GM18861 (cell line): ENCODE measurements around the gene KCTD16.

Experiments used
- ATAC-seq: cut with Tn5 transposase; IDR thresholded peaks from one replicate; pipeline ENCODE4 v1.9.1; 2021; ENCODE audit not compliant: unreplicated experiment

The KCTD16 gene

DNA sequence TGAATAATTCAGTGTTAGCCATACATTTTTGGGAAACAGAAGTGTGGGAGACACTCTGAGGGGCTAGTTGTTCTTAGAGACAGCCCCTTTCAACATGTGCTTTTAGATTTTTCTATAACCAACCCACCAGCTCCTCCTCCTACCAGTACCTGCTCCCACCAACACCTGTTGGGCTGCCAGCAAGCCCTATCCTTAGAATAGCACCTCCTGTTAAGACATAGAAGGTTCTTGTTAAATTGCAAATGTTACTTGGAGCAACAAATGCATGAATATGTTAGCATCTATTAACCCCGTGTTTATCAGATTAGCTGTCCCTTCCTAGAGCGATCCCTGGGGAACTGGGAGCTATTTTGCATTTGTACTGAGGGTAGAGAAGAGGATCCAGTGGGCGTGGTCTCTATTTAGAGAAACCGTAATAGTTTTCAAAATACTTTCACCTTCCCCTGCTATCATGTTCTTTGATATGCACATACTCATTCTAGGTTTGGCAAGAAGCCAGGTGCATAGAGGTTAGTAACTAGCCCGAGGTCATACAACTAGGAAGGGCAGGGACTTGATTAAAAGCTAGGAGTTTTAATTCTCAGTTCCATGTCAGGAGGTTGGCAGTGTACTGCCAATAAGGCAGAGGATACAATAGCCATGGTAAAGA is 334.4 kb downstream of the KCTD16 start:
- ATAC-seq = no peak

DNA sequence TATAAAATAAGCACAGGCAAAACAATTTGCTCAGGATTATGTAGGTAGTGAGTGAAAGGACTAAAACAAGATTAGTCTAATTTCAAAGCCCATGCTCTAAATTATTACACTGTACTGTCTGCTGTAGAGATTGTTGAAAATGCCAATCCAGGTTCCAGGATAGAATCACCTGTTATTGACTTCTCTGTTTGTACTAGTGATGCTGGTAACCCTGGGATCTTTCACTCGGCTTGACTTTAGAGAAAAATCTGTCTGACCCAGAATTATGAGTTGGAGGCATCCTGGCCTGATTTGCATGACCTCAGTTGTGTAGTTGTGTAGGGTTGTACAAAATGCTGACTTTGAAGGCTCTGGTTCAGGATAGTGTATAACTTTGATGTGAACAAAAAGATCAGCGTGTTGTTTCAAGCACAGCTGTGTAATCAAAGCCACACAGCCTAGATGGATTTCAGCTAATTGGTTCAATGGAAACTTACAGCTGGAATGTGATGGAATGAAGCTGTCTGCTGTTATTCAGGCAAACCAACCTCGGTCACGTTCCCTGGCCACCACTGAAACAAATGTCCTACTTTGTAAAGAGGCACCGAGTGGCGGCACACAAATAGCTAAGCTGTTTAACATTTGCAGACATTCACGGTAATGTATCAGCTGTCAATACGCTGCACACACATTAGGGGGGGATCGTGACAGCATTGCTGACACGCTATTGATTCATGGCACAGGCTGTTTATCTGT is 340.3 kb downstream of the KCTD16 start:
- ATAC-seq = no peak

GRCh38 chr5:144511580-144512072 is 341.0 kb downstream of the KCTD16 start:
- ATAC-seq = no peak

- no peak for ATAC-seq
Observed at GRCh38 chr5:144522698-144523097, 352.0 kb downstream of the KCTD16 start.

DNA sequence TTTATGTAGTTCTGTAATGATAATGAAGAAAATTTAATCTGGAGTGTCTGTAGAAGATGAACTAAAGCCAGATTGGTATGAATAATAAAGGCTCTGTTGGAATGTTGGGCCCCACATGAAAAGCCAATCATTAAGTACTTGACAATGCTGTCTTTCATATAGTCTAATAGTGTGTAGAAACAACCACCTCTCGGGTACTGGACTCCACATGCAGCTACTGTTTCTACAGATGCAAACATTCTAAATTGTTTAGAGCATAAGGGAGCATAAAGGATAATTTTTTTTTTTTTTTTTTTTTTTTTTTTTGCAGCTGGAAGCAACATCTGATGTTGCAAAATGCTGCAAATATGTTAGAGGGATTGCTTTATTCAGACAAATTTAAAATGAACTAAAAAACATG is 354.3 kb downstream of the KCTD16 start:
- ATAC-seq = no peak

DNA sequence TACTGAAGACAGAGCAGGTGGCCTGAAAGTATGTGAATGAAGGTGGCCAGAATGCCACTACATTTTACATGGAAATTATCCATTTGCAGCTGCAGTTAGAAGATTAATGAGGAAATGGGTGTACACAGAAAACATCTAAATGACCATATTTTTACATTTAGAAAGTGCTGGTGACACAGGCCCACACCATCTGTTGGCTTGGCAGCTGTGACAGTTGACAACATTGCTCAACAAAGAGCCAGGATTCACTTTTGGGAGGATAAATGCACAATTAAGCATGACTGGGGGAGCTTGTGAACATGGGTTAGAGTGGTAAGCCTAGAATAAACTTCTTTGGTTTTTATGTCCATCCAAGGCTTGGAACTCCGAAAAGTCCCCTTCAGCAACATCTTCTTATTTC is 360.5 kb downstream of the KCTD16 start:
- ATAC-seq = no peak
